Suprapubic skin (tissue), 4 donors: ENCODE results near the gene RNF17. TPM values are rescaled to one million over a fixed set of nuclear protein-coding genes. Genes with fewer than 3 reads are reported as not detected.

ENCODE experiments used
- DNase-seq, 2 donors: peaks; one replicate each; pipeline ENCODE4 v3.0.0-alpha.2; 2019; ENCODE audit warnings: low spot score in 2 of 2
- H3K27ac ChIP-seq: fragments of 200-600 bp; sonication (generic); one replicate; pipeline ENCODE4 v1.5.1; 2019
- H3K27me3 ChIP-seq: fragments of 200-600 bp; sonication (generic); one replicate; pipeline ENCODE4 v1.5.1; 2019
- H3K36me3 ChIP-seq: fragments of 200-600 bp; sonication (generic); one replicate; pipeline ENCODE4 v1.5.1; 2019
- H3K4me1 ChIP-seq: fragments of 200-600 bp; sonication (generic); one replicate; pipeline ENCODE4 v1.5.1; 2019
- H3K4me3 ChIP-seq: fragments of 200-600 bp; sonication (generic); one replicate; pipeline ENCODE4 v1.5.1; 2019; ENCODE audit warnings: mild to moderate bottlenecking
- H3K9me3 ChIP-seq: fragments of 200-600 bp; sonication (generic); one replicate; pipeline ENCODE4 v1.5.1; 2019
- EP300 ChIP-seq: sonication (generic); formaldehyde crosslinking; IDR thresholded peaks from one replicate; pipeline ENCODE4 v1.6.1; 2017; ENCODE audit warnings: antibody characterized with exemption
- POLR2A ChIP-seq, 2 donors: fragments of 450-650 bp; IDR thresholded peaks; one replicate each; pipeline ENCODE4 v1.6.1; 2017; ENCODE audit warnings: antibody characterized with exemption in 2 of 2, mild to moderate bottlenecking in 2 of 2, moderate library complexity in 2 of 2
- POLR2AphosphoS5 ChIP-seq, 3 donors: sonication (generic); formaldehyde crosslinking; IDR thresholded peaks; one replicate each; pipeline ENCODE4 v1.6.1; 2017; ENCODE audit warnings: antibody characterized with exemption in 3 of 3
- WGBS: methylation state at CpG from one replicate; pipeline ENCODE4 v1.1.5; 2018; 5-methylcytosine and 5-hydroxymethylcytosine counted together
- total RNA-seq, 4 donors: library from RNA; depleted of rRNA; stranded (reverse); fragments of >200 nt; gene quantifications; one replicate each; pipeline ENCODE4 v1.1.0, GENCODE V29; 2016
- TF ChIP-seq, protein P1 (sequence below), 2 donors: fragments of 200-600 bp in 1 of 2; fragments of 450-650 bp in 1 of 2; sonication (generic) in 1 of 2; IDR thresholded peaks; one replicate each; pipeline ENCODE4 v1.5.1; 2016 to 2019; ENCODE audit warnings: antibody characterized with exemption in 2 of 2, mild to moderate bottlenecking in 1 of 2, moderate library complexity in 1 of 2

The RNF17 gene
- total RNA-seq, 4 donors from 2014 or later = not detected

DNA sequence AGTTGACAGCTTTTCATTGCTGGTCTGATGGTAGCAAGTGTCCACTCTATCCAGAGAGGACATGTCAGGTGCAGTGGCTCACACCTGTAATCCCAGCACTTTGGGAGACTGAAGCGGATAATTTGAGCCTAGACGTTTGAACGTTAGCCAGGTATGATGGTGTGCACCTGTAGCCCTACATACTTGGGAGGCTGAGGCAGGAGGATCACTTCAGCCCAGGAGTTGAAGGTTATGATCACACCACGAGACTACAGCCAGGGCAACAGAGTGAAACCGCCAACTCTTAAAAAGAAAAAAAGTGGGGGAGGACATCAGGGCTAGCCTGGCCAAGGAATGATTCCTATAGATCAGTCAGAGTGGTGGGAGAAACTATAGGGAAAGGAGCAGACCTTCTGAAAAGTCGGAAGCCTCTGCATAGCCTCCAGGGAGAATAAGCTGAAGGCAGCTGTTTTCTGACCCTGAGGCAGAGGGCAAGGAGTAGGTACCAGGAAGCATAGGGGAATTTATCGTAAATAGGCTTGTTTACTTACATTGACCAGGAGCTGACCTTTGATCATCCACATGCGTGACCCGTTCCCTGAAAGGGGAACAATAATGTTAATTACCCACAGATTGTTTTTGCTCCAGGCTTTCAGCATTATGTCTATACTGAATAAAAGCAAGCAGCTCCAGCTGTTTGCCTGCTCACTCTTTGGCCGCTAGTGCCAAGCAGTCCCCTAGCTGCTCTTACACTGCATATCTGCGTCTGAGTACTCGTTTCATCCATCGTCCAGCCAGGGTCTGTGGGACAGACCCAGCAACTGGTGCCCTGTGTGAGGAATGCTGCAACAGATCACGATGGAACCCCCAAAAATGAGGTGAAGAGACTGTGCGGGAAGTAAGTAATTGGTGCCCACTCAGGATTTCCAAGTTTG is 161.6 kb downstream of the RNF17 start:
- Histone ChIP-seq H3K36me3 (no peaks in the 10 kb centered on the region), H3K4me3 (no peak overlapping the region), H3K27ac (no peak overlapping the region), H3K4me1 (peaks cover 10% of the 10 kb centered on the region), H3K9me3 (no peaks in the 10 kb centered on the region), H3K27me3 (peaks cover 5% of the 10 kb centered on the region)
- DNase-seq = no peak
- TF ChIP-seq, protein P1, sequence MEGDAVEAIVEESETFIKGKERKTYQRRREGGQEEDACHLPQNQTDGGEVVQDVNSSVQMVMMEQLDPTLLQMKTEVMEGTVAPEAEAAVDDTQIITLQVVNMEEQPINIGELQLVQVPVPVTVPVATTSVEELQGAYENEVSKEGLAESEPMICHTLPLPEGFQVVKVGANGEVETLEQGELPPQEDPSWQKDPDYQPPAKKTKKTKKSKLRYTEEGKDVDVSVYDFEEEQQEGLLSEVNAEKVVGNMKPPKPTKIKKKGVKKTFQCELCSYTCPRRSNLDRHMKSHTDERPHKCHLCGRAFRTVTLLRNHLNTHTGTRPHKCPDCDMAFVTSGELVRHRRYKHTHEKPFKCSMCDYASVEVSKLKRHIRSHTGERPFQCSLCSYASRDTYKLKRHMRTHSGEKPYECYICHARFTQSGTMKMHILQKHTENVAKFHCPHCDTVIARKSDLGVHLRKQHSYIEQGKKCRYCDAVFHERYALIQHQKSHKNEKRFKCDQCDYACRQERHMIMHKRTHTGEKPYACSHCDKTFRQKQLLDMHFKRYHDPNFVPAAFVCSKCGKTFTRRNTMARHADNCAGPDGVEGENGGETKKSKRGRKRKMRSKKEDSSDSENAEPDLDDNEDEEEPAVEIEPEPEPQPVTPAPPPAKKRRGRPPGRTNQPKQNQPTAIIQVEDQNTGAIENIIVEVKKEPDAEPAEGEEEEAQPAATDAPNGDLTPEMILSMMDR (IDR thresholded peaks at IDR 0.05) = no peak
- TF ChIP-seq POLR2A (IDR thresholded peaks at IDR 0.05) (no peak), POLR2AphosphoS5 (IDR thresholded peaks at IDR 0.05) (no peak), EP300 (no peak)
- 79% methylated on average over 15 of the region's 15 CpGs for WGBS

DNA sequence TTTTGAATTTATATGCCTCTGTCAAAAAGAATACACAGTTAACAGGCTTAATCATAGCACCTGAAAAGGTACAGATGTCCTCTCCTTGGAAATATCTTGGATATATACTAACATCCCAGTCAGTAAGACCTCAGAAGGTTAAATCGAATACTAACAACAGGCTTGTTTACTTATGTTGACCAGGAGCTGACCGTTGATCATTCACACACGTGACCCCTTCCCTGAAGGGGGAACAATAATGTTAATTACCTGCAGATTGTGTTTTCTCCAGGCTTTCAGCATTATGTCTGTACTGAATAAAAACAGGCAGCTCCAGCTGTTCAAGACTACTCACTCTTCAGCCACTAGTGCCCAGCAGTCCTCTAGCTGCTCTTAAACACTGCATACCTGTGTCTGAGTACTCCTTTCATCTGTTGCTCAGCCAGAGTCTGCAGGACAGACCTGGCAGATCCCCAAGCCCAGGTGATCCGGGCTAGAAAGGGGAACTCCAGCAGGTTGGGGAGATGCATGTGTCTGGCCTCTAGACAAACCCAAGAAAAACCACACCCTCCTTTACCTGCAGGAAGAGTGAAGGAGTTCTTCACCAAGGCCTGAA is 163.9 kb downstream of the RNF17 start:
- no peak overlapping the region for H3K4me3 ChIP-seq
- no peak overlapping the region for H3K27ac ChIP-seq
- H3K36me3 ChIP-seq = no peaks in the 10 kb centered on the region
- H3K4me1 ChIP-seq = peaks cover 7% of the 10 kb centered on the region
- peaks cover 23% of the 10 kb centered on the region for H3K27me3 ChIP-seq
- no peaks in the 10 kb centered on the region for H3K9me3 ChIP-seq
- TF ChIP-seq EP300 (no peak), POLR2AphosphoS5 (IDR thresholded peaks at IDR 0.05) (no peak)
- 78% methylated on average over 4 of the region's 4 CpGs for WGBS
- DNase-seq = no peak

DNA sequence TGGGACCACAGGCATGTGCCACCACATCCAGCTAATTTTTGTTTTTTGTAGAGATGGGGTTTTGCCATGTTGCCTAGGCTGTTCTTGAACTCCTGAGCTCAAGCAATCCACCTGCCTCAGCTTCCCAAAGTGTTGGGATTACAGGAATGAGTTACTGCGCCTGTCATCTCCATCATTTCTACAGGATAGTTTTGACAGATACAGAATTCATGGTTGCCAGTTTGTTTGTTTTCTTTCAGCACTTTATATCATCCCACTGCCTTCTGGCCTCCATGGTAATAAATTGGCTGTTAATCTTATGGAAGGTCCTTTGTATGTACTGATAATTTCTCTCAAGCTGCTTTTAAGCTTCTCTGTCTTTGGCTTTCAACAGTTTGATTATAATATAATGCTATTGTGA is 165.2 kb downstream of the RNF17 start:
- Histone ChIP-seq H3K9me3 (no peaks in the 10 kb centered on the region), H3K4me1 (peaks cover 5% of the 10 kb centered on the region), H3K36me3 (no peaks in the 10 kb centered on the region), H3K27me3 (peaks cover 23% of the 10 kb centered on the region), H3K27ac (no peak overlapping the region), H3K4me3 (no peak overlapping the region)
- TF ChIP-seq POLR2A (IDR thresholded peaks at IDR 0.05) (no peak), POLR2AphosphoS5 (IDR thresholded peaks at IDR 0.05) (no peak), EP300 (no peak)
- TF ChIP-seq, protein P1 (IDR thresholded peaks at IDR 0.05) = no peak
- no peak for DNase-seq
- 100% methylated on average over 1 of the region's 1 CpG for WGBS

Other genes with a start within 250 kb of the RNF17 start
- 10 to 100 TPM in 1 of 4 donors, 1 to 10 TPM in 2, under 1 TPM in 1; 0.24 to 21.6 (median 5.6) TPM for gene ATP12A, start 83.8 kb upstream of the RNF17 start, total RNA-seq